ENCODE data around the gene MIA.

GRCh38 chr19:40778706-40779284 is 3.5 kb downstream of the MIA start:
- no peak for TF ChIP-seq CTCF (IDR thresholded peaks at IDR 0.05; ENCODE audit: insufficient read depth, low read length)
- TF ChIP-seq POLR2AphosphoS5 (IDR thresholded peaks at IDR 0.05; ENCODE audit: low read depth): no peak
- no peak for TF ChIP-seq GABPA (IDR thresholded peaks at IDR 0.05; ENCODE audit: low read depth)
- no peak for TF ChIP-seq REST (IDR thresholded peaks at IDR 0.05; ENCODE audit: insufficient replicate concordance, low read depth)

All from HL-60 (cell line).